T-helper 22 cell (primary cell): ENCODE results near the gene RNF11.
A peak's percentile ranks its signal among the peaks of the same experiment; 100 is the strongest.
"Not testable (repeated sequence)": the region's sequence is repeated elsewhere in the genome, so short reads cannot be mapped to it uniquely, and the experiment has no call there.

Experiments used
- DNase-seq: peaks from one replicate; pipeline ENCODE4 v3.0.0-alpha.2; 2020; ENCODE audit warnings: low read depth

The RNF11 gene, protein sequence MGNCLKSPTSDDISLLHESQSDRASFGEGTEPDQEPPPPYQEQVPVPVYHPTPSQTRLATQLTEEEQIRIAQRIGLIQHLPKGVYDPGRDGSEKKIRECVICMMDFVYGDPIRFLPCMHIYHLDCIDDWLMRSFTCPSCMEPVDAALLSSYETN

DNA sequence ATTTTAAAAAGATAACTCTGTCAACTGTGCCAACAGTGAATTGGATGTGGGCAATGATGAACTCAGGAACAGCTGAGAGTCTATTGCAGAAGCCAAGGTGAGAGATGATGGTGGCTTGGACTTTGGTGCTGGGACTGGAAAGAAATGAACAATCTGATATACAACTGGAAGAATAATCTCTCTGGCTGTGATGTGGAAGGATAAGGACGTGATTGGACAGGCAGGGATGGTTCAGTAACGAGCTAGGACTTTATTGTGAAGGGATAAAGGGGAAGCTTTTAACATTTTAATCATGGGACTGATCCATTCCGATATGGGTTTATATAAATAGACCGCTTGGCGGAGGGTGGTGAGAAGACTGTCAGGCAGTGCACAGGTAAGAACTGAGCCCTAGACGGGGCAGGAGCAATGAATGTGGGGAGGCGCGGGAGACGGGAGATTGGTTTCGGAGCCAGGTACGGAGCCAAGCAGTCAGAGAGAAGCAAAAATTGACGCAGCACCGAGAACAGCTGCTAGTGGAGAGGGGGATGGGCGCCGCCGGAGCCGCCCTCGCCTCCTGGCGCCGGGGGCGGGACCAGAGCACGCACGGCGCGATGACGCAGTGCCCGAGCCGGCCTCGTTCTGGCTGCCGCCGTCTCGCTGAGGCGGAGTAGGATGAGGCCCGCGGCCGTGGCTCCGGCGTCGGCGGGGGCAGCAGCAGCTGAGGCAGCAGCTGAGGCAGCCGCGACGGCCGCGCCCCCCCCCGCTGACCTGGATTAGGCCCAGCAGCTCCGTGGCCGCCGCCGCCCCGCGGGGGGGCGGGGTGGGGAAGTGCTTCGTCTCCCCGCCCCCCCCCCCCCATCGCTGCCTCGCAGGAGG is at the start of gene RNF11:
RNF11 (plus strand) TSS at position 601 of the 858 bp plus-strand sequence. CDS start 484 bp downstream, outside the sequence.
- peak; percentile 83 for DNase-seq

GRCh38 chr1:51188230-51188629 is 47.8 kb upstream of the RNF11 start:
- DNase-seq: no peak

- no peak for DNase-seq
These were observed 46.5 kb upstream of the RNF11 start for GRCh38 chr1:51189421-51190073.

GRCh38 chr1:51190961-51191360 is 45.1 kb upstream of the RNF11 start:
- DNase-seq: no peak

DNA sequence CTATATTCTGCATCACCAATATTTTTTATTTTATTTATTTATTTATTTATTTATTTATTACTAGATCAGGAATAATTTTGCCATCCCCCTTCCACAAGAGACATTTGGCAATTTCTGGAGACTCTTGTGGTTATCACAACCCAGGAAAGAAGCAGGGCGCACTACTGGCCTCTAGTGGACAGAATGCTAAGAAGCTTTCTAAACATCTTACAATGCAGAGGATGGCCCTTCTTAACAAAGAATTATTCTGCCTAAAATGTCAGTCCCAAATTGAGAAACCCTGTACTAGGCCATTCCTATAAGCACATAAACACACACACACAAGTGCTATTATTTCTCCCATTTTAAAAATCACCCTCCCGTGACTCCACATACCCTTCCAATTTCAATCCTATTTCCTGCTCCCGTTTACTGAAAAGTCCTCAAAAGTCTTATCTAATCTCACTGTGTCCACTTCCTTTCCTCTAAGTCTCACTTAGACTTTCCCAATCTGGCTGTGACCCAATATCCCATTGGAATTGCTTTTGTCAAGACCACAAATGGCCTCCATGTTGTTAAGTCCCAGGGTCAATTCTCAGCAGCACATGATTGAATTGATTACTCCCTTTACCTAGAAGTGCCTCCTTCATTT is 43.7 kb upstream of the RNF11 start:
- DNase-seq: no peak

DNA sequence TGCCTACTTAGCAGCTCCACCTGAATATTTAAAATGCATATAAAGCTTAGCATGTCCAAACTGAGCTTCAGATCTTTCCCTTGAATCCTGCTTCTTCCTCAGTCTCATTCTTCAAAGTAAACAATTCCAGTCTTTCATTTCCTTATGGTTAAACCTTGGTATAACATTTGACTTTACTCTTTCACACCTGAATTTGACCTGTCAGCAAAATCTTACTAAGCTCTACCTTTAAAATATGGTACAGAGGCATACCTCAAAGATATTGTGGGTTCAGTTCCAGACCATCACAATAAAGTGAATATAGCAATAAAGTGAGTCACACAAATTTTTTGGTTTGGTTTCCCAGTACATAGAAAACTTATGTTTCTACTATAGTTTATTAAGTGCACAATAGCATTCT is 42.5 kb upstream of the RNF11 start:
- DNase-seq: no peak

- no peak for DNase-seq
These were observed 32.8 kb upstream of the RNF11 start for GRCh38 chr1:51203121-51203873.

DNA sequence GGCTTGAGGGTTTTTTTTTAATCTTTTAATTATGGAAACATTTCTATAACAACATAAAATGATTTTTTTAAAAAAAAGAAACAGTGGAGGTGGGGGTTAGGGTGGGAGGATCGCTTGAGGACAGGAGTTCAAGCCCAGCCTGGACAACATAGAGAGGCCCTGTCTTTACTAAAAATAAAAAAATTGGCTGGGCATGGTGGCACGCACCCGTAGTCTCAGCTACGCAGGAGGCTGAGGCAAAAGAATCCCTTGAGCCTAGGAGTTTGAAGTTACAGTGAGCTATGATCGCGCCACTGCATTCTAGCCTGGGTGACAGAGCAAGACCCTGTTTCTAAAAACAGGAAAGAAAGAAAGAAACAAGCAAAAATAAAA is 32.2 kb upstream of the RNF11 start:
- DNase-seq: no peak

DNA sequence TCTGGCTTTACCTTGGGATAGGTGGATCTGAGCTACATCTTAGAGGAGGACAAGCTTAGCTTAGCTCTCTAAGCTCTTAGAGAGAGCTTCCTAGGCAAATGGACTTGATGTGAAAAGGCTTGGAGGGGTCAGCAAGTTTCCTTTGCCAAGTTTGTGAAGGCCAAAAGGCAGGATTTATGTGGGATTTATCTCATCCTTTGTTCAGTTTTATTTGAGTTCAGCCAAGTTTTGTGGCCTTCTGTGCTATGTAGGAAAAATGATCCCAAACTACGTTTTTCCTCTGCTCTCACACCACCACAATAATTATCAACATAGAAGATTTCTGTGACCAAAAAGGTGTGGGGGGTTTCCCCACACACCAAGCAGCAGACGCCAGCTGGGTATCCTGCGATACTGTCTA is 26.0 kb upstream of the RNF11 start:
- no peak for DNase-seq

DNA sequence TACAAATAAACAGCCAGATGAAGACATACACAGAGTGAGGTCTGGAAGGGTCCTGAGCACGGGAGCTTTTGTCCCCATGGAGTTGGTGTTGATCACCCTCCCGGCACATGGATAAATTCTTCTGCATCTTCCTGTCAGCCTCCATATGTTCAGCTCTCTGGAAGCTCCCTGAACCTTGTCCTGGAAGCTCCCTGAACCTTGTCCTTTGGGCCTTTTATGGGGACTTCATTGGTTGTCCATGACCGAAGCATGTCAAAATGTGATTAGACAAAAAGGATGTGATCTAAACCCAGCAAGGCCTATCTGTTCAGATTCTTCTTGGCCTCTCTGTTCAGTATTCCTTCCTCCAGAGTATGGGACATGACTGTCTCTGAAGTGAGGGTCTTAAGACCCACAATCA is 25.4 kb upstream of the RNF11 start:
- no peak for DNase-seq

- DNase-seq: no peak
These were observed 21.4 kb upstream of the RNF11 start for GRCh38 chr1:51214615-51215131.

GRCh38 chr1:51215169-51215568 is 20.9 kb upstream of the RNF11 start:
- DNase-seq: no peak

GRCh38 chr1:51216631-51217030 is 19.4 kb upstream of the RNF11 start:
- no peak for DNase-seq

DNA sequence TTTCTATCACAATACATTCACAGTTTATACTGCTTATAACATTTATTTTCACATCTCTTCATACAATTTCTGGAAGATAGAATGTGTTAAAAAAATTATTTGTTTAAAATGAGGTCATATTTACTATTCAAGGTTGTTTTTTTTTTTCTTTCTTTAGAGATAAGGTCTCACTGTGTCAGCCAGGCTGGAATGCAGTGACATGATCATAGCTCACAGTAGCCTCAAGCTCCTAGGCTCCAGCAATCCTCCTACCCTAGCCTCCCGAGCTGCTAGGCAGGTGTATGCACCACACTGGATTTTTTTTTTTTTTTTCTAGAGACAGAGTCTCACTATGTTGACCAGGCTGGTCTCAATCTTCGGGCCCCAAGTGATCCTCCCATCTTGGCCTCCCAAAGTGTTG is 19.0 kb upstream of the RNF11 start:
- DNase-seq: no peak

DNA sequence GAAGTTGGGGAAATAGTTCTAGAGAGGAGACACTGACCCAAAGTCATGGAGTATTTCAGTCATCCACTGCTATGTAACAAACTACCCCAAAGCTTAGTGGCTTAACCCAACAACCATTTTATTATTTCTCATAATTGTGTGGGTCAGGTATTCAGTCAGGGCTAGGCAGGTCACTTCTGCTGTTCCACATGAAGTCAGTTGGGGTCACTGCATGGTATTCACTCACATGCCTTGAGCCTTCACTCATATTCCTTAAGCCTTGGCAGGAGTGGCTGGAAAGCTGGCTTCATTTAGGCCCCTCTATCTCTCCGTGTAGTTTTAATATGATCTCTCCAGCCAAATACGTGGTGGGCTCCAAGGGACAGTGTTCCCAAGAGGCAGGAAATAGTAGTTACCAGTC is 17.5 kb upstream of the RNF11 start:
- no peak for DNase-seq

DNA sequence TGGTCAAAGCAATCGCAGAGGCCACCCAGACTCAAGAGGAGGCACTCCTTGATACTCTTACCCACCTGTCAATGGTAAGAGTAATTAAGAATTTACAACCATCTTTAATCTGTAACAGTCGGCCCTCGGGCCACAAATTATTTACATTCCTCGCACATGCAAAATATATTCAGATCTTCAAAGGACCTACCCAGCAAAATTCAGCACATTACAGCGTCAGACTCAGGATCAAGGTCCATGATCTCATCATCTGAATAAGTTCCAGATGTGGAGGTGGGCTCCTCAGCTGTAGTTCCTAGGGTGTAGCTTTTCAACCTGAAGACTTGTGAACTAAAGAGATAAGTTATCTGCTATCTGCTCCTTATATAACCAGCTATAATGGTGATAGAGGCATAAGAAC is 17.1 kb upstream of the RNF11 start:
- no peak for DNase-seq

- DNase-seq: not testable (repeated sequence)
These were observed 14.5 kb upstream of the RNF11 start for GRCh38 chr1:51221529-51221928.

- no peak for DNase-seq
These were observed 13.8 kb upstream of the RNF11 start for GRCh38 chr1:51222136-51222787.

- DNase-seq: no peak
These were observed 13.3 kb upstream of the RNF11 start for GRCh38 chr1:51222809-51223208.

DNA sequence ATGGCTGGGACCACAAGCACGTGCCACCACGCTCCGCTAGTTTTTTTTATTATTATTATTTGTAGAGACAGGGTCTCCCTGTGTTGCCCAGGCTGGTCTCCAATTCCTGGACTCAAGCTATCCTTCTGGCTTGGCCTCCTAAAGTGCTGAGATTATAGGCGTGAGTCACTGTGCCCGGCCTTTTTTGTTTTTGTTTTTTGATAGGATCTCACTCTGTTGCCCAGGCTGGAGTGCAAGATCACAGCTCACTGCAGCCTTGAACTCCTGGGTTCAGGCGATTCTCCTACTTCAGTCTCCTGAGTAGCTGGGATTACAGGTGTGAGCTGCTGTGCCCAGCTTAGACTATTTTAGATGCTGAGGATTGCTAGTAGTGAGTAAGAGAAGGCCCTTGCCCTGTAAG is 11.8 kb upstream of the RNF11 start:
- DNase-seq: no peak

DNA sequence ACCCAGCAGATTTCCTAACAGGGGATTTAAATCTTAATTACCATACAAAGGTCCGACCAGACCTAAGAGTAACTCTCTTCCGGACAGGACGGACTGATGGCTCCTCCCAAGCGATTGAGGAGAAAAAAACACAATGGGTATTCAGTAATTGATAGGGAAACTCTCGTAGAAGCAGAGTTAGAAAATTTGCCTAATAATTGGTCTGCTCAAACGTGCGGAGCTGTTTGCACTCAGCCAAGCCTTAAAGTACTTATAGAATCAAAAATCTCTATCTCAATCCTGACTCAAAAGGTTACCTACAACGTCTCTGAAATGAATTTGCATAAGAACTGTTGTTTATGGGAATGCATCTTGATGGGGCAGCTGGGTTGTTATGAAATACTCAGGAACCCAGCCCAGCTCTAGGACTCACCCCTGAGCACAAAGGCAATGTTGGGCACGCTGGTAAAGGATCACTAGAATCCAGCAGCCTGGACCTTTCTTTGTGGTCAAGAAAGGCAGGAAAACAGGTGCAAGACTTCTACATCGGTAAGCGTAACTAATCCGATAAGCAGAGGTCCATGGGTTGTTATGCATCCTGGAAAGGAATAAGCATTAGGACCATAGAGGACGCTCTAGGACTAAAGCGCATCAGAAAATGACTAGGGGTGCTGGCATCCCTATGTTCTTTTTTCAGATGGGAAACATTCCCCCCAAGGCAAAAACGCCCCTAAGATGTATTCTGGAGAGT is 8.7 kb upstream of the RNF11 start:
- not testable (repeated sequence) for DNase-seq
